GM12874 (cell line): ENCODE results near the gene HOXA5.
A peak's percentile ranks its signal among the peaks of the same experiment; 100 is the strongest.

Source experiments
- CTCF ChIP-seq: IDR thresholded peaks from 2 replicates; pipeline ENCODE4 v1.5.1; 2011; ENCODE audit warnings: low read depth, mild to moderate bottlenecking, control low read depth, low read length, moderate library complexity; ENCODE audit not compliant: insufficient read depth

The HOXA5 gene

DNA sequence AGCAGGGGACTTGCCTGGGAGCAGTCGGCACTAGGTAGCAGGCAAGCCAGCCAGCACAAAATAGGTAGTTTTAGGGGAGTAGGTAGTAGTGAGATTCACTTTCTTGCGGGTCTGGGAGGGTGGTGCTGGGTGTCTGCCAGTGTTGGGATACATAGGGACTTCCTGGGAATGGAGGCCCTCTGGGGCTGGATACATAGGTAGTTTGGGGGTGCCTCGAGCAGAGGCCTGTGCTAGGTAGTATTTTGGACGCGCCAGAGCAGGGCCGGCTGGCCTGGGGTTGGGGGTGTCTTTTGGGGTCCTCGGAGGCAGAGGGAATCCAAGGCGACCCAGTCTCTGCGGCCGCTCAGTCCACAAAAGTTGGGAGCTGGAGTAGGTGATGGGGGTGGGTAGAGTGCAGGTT is 10.9 kb upstream of the HOXA5 start:
- no peak for TF ChIP-seq CTCF

- no peak for TF ChIP-seq CTCF
Observed at GRCh38 chr7:27153526-27153925, 10.0 kb upstream of the HOXA5 start.

- TF ChIP-seq CTCF = no peak
Observed at GRCh38 chr7:27152816-27153442, 9.4 kb upstream of the HOXA5 start.

- TF ChIP-seq CTCF = no peak
Observed at GRCh38 chr7:27151931-27152815, 8.7 kb upstream of the HOXA5 start, which contains the start of gene HOXA3. Gene HOXA3, minus strand, starts transcription at chr7:27152583. Its CDS starts 41,943 bp downstream, at chr7:27110640.

- peak; percentile 6; the same call in 1 of the 2 replicates for TF ChIP-seq CTCF
Observed at GRCh38 chr7:27151341-27151930, 8.0 kb upstream of the HOXA5 start.

GRCh38 chr7:27150568-27151340 is 7.3 kb upstream of the HOXA5 start:
- TF ChIP-seq CTCF = peak; percentile 94
